H1 (cell line): ENCODE data around the gene PMF1. TPM values are rescaled to one million over a fixed set of nuclear protein-coding genes. Genes with fewer than 3 reads are reported as not detected.
"Not testable (repeated sequence)": the region's sequence is repeated elsewhere in the genome, so short reads cannot be mapped to it uniquely, and the experiment has no call there.

Source experiments
- CTCF ChIA-PET: fragments of 300-600 bp; sonication (Branson Sonifier 250); formaldehyde crosslinking; loops from one replicate; lab custom pipeline; 2021; ENCODE audit not compliant: partially characterized antibody; lab: Charles Lee
- POLR2A ChIA-PET: fragments of 300-600 bp; sonication (Branson Sonifier 250); formaldehyde crosslinking; loops from one replicate; lab custom pipeline; 2021; ENCODE audit warnings: inconsistent platforms; ENCODE audit not compliant: partially characterized antibody; lab: Charles Lee
- DNase-seq, 2 experiments: peaks; one replicate each; pipeline versions ENCODE4 v3.0.0 to v3.0.0-alpha.2; 2010 to 2022; ENCODE audit warnings: low spot score in 2 of 2, low read depth in 1 of 2, mixed read lengths in 1 of 2
- FAIRE-seq: peaks from 2 replicates; lab custom pipeline; 2011; peaks lifted over from hg19 to GRCh38; lab: Jason Lieb, UNC
- H2AFZ ChIP-seq: 2 replicates; pipeline ENCODE4 v1.8.1; 2012; ENCODE audit warnings: low read length, inconsistent platforms
- H2AK5ac ChIP-seq: 2 replicates; pipeline ENCODE4 v1.6.1; 2013; ENCODE audit warnings: low read depth, low read length
- H2BK120ac ChIP-seq: replicated peaks from 2 replicates; pipeline ENCODE3; 2013; ENCODE audit warnings: low read depth, low read length, inconsistent platforms
- H2BK12ac ChIP-seq: 2 replicates; pipeline ENCODE4 v1.6.1; 2013; ENCODE audit warnings: low read depth, low read length
- H2BK15ac ChIP-seq: 2 replicates; pipeline ENCODE4 v1.6.1; 2013; ENCODE audit warnings: low read length
- H2BK20ac ChIP-seq: 2 replicates; pipeline ENCODE4 v1.6.1; 2013; ENCODE audit warnings: low read length
- H2BK5ac ChIP-seq: 2 replicates; pipeline ENCODE4 v1.6.1; 2013; ENCODE audit warnings: low read depth, low read length
- H3K14ac ChIP-seq: 2 replicates; pipeline ENCODE4 v1.6.1; 2013; ENCODE audit warnings: inconsistent platforms; ENCODE audit not compliant: insufficient read length
- H3K18ac ChIP-seq: 2 replicates; pipeline ENCODE4 v1.6.1; 2013; ENCODE audit warnings: low read length; ENCODE audit errors: extremely low read depth
- H3K23ac ChIP-seq: 2 replicates; pipeline ENCODE4 v1.6.1; 2013; ENCODE audit warnings: inconsistent platforms; ENCODE audit not compliant: insufficient read length
- H3K23me2 ChIP-seq: 2 replicates; pipeline ENCODE4 v1.6.1; 2013; ENCODE audit warnings: low read depth, low read length
- H3K27ac ChIP-seq: 2 replicates; pipeline ENCODE4 v1.6.1; 2011; ENCODE audit warnings: low read depth, low read length, inconsistent platforms
- H3K27me3 ChIP-seq, 4 experiments: replicated peaks in 1 of 4; 1 replicate in 1 of 4; 2 replicates in 3 of 4; pipeline versions ENCODE4 v1.6.1 to v1.8.1; 2011 to 2013; ENCODE audit warnings: low read length in 3 of 4, mild to moderate bottlenecking in 3 of 4, inconsistent platforms in 2 of 4, mixed read lengths in 2 of 4, moderate library complexity in 1 of 4; ENCODE audit not compliant: control insufficient read depth in 3 of 4, insufficient read depth in 3 of 4; ENCODE audit errors: extremely low read depth in 1 of 4
- H3K36me3 ChIP-seq, 4 experiments: 2 replicates each; pipeline versions ENCODE4 v1.6.1 to v1.8.1; 2011 to 2013; ENCODE audit warnings: mild to moderate bottlenecking in 4 of 4, low read length in 3 of 4, moderate library complexity in 2 of 4, control low read depth in 1 of 4, inconsistent platforms in 1 of 4; ENCODE audit not compliant: insufficient read depth in 4 of 4, control insufficient read depth in 2 of 4
- H3K4ac ChIP-seq: replicated peaks from 2 replicates; pipeline ENCODE3; 2013; ENCODE audit warnings: low read length, low read depth, mixed read lengths, inconsistent platforms; ENCODE audit not compliant: insufficient read length
- H3K4me1 ChIP-seq, 4 experiments: replicated peaks in 1 of 4; 1 replicate in 1 of 4; 2 replicates in 3 of 4; pipeline versions ENCODE4 v1.6.1 to v1.8.1; 2011 to 2013; ENCODE audit warnings: low read length in 3 of 4, inconsistent platforms in 2 of 4, mixed read lengths in 1 of 4; ENCODE audit not compliant: insufficient read depth in 4 of 4, control insufficient read depth in 3 of 4
- H3K4me2 ChIP-seq, 2 experiments: 2 replicates each; pipeline versions ENCODE4 v1.6.1 to v1.8.1; 2011 to 2013; ENCODE audit warnings: low read depth in 2 of 2, low read length in 2 of 2, control low read depth in 1 of 2, inconsistent platforms in 1 of 2, mild to moderate bottlenecking in 1 of 2; ENCODE audit not compliant: insufficient read depth in 1 of 2
- H3K4me3 ChIP-seq, 4 experiments: fragments of 200-600, 300-600 bp in 1 of 4; sonication (generic), shearing (Covaris generic), sonication (Bioruptor Twin) in 1 of 4; 2 replicates each; pipeline versions ENCODE4 v1.5.1 to v1.8.1; 2011 to 2016; ENCODE audit warnings: low read length in 4 of 4, low read depth in 3 of 4, control low read depth in 2 of 4, inconsistent platforms in 2 of 4, mild to moderate bottlenecking in 2 of 4, mixed read lengths in 1 of 4, moderate library complexity in 1 of 4; ENCODE audit not compliant: insufficient read depth in 2 of 4; ENCODE audit errors: extremely low read depth in 1 of 4
- H3K56ac ChIP-seq: replicated peaks from 2 replicates; pipeline ENCODE3; 2013; ENCODE audit warnings: low read depth, mild to moderate bottlenecking, mixed read lengths, low read length, inconsistent platforms; ENCODE audit not compliant: insufficient read length
- H3K79me1 ChIP-seq: 2 replicates; pipeline ENCODE4 v1.6.1; 2013; ENCODE audit warnings: low read depth, low read length, control low read depth
- H3K79me2 ChIP-seq, 2 experiments: 2 replicates each; pipeline versions ENCODE4 v1.6.1 to v1.8.1; 2012 to 2013; ENCODE audit warnings: low read length in 2 of 2, mild to moderate bottlenecking in 2 of 2, inconsistent platforms in 1 of 2; ENCODE audit not compliant: insufficient read depth in 2 of 2, control insufficient read depth in 1 of 2
- H3K9ac ChIP-seq, 4 experiments: replicated peaks in 1 of 4; 1 replicate in 1 of 4; 2 replicates in 3 of 4; pipeline versions ENCODE4 v1.6.1 to v1.8.1; 2011 to 2013; ENCODE audit warnings: low read depth in 3 of 4, low read length in 3 of 4, control low read depth in 2 of 4, mild to moderate bottlenecking in 2 of 4, moderate library complexity in 2 of 4, inconsistent platforms in 1 of 4; ENCODE audit errors: extremely low read depth in 1 of 4
- H3K9me3 ChIP-seq, 2 experiments: 2 replicates each; pipeline versions ENCODE4 v1.6.1 to v1.8.1; 2012 to 2013; ENCODE audit warnings: mild to moderate bottlenecking in 2 of 2, moderate library complexity in 2 of 2, control low read depth in 1 of 2, inconsistent platforms in 1 of 2, low read depth in 1 of 2, low read length in 1 of 2, mixed read lengths in 1 of 2; ENCODE audit not compliant: insufficient read depth in 2 of 2
- H4K20me1 ChIP-seq, 2 experiments: replicated peaks in 1 of 2; 2 replicates each; pipeline versions ENCODE3 to v1.8.1; 2011 to 2013; ENCODE audit warnings: inconsistent platforms in 2 of 2, low read length in 2 of 2, mild to moderate bottlenecking in 1 of 2; ENCODE audit not compliant: insufficient read depth in 2 of 2, control insufficient read depth in 1 of 2
- H4K5ac ChIP-seq: 2 replicates; pipeline ENCODE4 v1.6.1; 2013; ENCODE audit warnings: low read length, low read depth, mixed read lengths, inconsistent platforms; ENCODE audit not compliant: insufficient read length
- H4K8ac ChIP-seq: 2 replicates; pipeline ENCODE4 v1.8.0; 2013; ENCODE audit warnings: mild to moderate bottlenecking, moderate library complexity, low read length, inconsistent platforms; ENCODE audit not compliant: insufficient read depth; ENCODE audit errors: extremely low read depth
- H4K91ac ChIP-seq: replicated peaks from 2 replicates; pipeline ENCODE3; 2013; ENCODE audit warnings: low read length, mixed read lengths, inconsistent platforms; ENCODE audit not compliant: insufficient read length
- whole genome bisulfite sequencing, 2 experiments: shearing (Covaris generic) in 1 of 2; methylation state at CpG; one replicate each; pipeline versions ENCODE4 v1.1.6 to v1.1.7; 2013 to 2015; ENCODE audit warnings: low lambda C conversion rate in 2 of 2, mixed read lengths in 2 of 2, inconsistent platforms in 1 of 2, low coverage in 1 of 2, missing lambda C conversion rate in 1 of 2; ENCODE audit not compliant: insufficient replicate concordance in 2 of 2, insufficient coverage in 1 of 2, insufficient read length in 1 of 2; ENCODE audit errors: extremely low coverage in 1 of 2, missing lambda C conversion rate in 1 of 2; 5-methylcytosine and 5-hydroxymethylcytosine counted together
- polyA plus RNA-seq, 7 experiments: library from polyadenylated mRNA; depleted of rRNA in 3 of 7; stranded (reverse) in 5 of 7; unstranded in 2 of 7; fragments of >200 nt in 5 of 7; fragments of 200-250 nt in 2 of 7; gene quantifications; 1 replicate in 5 of 7; 2 replicates in 1 of 7; 4 replicates in 1 of 7; pipeline versions ENCODE4 v1.2.1 to v1.2.3, GENCODE V29; 2011 to 2013; ENCODE audit warnings: missing spikeins in 2 of 7, mixed read lengths in 2 of 7
- total RNA-seq: library from RNA; stranded (reverse); fragmentation: NEBNext Ultra II Directional; extraction: Animal tissue kit (Norgen Biotek cat#: 25700); gene quantifications from 2 replicates; pipeline ENCODE4 v1.2.1, GENCODE V29; 2021

Gene PMF1
- total and polyA plus RNA-seq, 2 of the 8 experiments (the other 6 are each of a cell fraction or from before 2014, with no cell fraction given), result 113 to 296 TPM

DNA sequence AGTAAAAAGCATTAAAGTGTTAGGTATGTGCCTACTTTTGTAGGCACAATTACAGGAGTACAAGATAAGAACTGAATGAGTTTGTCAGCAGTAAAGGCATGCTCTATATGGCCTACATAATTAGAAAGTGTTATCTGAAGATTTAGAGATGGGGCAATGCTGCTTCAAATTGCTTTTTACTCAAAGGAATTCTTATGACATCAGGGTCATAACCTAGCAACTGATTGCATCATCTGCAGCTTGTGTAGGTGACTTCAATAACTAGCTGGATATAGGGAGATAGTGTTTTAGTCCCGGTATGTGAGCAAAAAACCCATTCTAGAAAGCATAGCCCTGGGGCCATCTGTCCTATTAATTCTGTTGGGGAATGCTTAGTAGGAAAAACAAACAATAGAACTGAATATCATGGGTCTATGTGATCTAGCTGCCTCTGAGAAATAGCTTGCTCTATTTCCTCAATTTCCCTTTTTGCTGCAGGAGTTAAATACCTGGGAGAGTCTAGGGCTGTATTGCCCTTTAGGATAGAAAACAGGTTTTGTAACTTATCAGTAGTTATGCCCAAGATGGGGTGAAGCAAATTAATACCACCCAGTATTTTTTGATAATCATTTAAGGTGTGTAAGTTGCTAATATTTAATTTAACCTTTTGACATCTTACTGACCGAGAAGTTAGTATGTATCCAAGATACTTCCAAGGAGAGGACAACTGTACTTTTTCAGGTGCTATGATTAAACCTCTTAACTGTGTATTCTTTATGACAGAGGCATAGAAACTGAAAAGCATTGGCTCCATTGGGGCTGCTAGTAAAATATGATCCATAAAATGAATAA lies 26.2 kb upstream of the PMF1 start:
- H2BK12ac ChIP-seq, FAIRE-seq, H3K23me2 ChIP-seq, H3K4me1 ChIP-seq, H4K8ac ChIP-seq, H3K14ac ChIP-seq, H2BK20ac ChIP-seq, H4K91ac ChIP-seq, H3K23ac ChIP-seq, H3K4me2 ChIP-seq, H2BK15ac ChIP-seq, H4K20me1 ChIP-seq, H2AFZ ChIP-seq, H3K9ac ChIP-seq, H3K4ac ChIP-seq, H3K27me3 ChIP-seq, H3K79me2 ChIP-seq, H3K18ac ChIP-seq, H3K4me3 ChIP-seq, H3K79me1 ChIP-seq, H2BK5ac ChIP-seq, H3K56ac ChIP-seq, H4K5ac ChIP-seq, H2BK120ac ChIP-seq, H2AK5ac ChIP-seq, DNase-seq, H3K27ac ChIP-seq, H3K36me3 ChIP-seq: not testable (repeated sequence)
- ChIA-PET POLR2A (interaction anchor here (1.5 kb wide), 1 partner anchor 26 kb away, joined by 5 read pairs; the partner anchor contains the start of gene PMF1), CTCF (interaction anchor here (0.6 to 1.8 kb wide), 4 partner anchors 13 to 59 kb away, joined by 3 to 4 read pairs (median 3); no protein-coding TSS in a partner anchor)
- peaks cover 14 to 15% of the 10 kb centered on the region in 2 experiments for H3K9me3 ChIP-seq
- WGBS, 2 experiments, result 98% methylated on average over 2 of the region's 2 CpGs; no CpG with 5 or more reads in 1 of the 2 experiments
